ENCODE results near the gene TPI1. TPM values are rescaled to one million over a fixed set of nuclear protein-coding genes. Genes with fewer than 3 reads are reported as not detected.

Gene TPI1
- total RNA-seq, 6 donors from 2014 or later = 137 to 407 (median 309) TPM

DNA sequence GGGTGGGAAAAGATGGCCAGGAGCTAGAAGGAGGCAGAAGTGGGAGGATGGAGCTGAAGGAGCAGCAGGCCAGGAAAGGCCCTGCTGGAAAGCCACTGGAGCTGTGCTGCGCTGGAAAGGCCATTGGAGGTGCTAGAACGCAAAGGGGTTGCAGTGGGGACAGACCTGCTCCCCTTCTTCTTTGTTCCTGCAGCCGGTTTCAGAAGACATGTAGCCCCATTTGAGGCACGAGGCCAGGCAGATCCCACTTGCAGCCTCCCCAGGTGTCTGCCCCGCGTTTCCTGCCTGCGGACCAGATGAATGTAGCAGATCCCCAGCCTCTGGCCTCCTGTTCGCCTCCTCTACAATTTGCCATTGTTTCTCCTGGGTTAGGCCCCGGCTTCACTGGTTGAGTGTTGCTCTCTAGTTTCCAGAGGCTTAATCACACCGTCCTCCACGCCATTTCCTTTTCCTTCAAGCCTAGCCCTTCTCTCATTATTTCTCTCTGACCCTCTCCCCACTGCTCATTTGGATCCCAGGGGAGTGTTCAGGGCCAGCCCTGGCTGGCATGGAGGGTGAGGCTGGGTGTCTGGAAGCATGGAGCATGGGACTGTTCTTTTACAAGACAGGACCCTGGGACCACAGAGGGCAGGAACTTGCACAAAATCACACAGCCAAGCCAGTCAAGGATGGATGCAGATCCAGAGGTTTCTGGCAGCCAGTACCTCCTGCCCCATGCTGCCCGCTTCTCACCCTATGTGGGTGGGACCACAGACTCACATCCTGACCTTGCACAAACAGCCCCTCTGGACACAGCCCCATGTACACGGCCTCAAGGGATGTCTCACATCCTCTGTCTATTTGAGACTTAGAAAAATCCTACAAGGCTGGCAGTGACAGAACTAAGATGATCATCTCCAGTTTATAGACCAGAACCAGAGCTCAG, 48.0 kb upstream of the TPI1 start:
- no peak overlapping the region for H3K4me3 ChIP-seq
- no peak for ATAC-seq (ENCODE audit: low FRiP score in 2 of 2)
- TF ChIP-seq POLR2AphosphoS5 (IDR thresholded peaks at IDR 0.05) = no peak
- TF ChIP-seq POLR2A (IDR thresholded peaks at IDR 0.05) = no peak
- TF ChIP-seq, protein P1, sequence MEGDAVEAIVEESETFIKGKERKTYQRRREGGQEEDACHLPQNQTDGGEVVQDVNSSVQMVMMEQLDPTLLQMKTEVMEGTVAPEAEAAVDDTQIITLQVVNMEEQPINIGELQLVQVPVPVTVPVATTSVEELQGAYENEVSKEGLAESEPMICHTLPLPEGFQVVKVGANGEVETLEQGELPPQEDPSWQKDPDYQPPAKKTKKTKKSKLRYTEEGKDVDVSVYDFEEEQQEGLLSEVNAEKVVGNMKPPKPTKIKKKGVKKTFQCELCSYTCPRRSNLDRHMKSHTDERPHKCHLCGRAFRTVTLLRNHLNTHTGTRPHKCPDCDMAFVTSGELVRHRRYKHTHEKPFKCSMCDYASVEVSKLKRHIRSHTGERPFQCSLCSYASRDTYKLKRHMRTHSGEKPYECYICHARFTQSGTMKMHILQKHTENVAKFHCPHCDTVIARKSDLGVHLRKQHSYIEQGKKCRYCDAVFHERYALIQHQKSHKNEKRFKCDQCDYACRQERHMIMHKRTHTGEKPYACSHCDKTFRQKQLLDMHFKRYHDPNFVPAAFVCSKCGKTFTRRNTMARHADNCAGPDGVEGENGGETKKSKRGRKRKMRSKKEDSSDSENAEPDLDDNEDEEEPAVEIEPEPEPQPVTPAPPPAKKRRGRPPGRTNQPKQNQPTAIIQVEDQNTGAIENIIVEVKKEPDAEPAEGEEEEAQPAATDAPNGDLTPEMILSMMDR (IDR thresholded peaks at IDR 0.05) = no peak
- TF ChIP-seq EP300 (IDR thresholded peaks at IDR 0.05) = no peak
- H3K27ac ChIP-seq = no peak overlapping the region
- DNase-seq = no peak
- 83 to 89% methylated on average over 13 of the region's 13 CpGs for WGBS, 2 donors
- peaks cover 0 to 2% (median 0%) of the 10 kb centered on the region in 4 donors for H3K27me3 ChIP-seq
- no peaks in the 10 kb centered on the region for H3K9me3 ChIP-seq
- H3K36me3 ChIP-seq = peaks cover 0 to 10% (median 2%) of the 10 kb centered on the region in 4 donors
- peaks cover 12 to 18% (median 15%) of the 10 kb centered on the region in 4 donors for H3K4me1 ChIP-seq

DNA sequence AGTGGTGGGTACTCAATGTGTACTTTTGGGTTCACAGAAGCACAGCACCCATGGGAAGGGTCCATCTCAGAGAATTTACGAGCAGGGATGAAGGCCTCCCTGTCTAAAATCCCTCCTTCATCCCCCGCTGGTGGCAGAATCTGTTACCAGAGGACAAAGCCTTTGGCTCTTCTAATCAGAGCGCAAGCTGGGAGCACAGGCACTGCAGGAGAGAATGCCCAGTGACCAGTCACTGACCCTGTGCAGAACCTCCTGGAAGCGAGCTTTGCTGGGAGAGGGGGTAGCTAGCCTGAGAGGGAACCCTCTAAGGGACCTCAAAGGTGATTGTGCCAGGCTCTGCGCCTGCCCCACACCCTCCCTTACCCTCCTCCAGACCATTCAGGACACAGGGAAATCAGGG, 47.2 kb upstream of the TPI1 start:
- TF ChIP-seq POLR2A (IDR thresholded peaks at IDR 0.05) (no peak), EP300 (IDR thresholded peaks at IDR 0.05) (no peak), POLR2AphosphoS5 (IDR thresholded peaks at IDR 0.05) (no peak)
- TF ChIP-seq, protein P1 (IDR thresholded peaks at IDR 0.05) = no peak
- no peak for ATAC-seq (ENCODE audit: low FRiP score in 2 of 2)
- peaks cover 12 to 18% (median 16%) of the 10 kb centered on the region in 4 donors for H3K4me1 ChIP-seq
- DNase-seq = no peak
- H3K27ac ChIP-seq = peak overlapping the region in 1 of 4 donors; percentile 76
- 76 to 100% methylated on average over 3 to 5 of the region's 5 CpGs for WGBS, 2 donors
- H3K36me3 ChIP-seq = peaks cover 0 to 10% (median 2%) of the 10 kb centered on the region in 4 donors
- H3K4me3 ChIP-seq = no peak overlapping the region
- no peaks in the 10 kb centered on the region for H3K9me3 ChIP-seq
- H3K27me3 ChIP-seq = peaks cover 0 to 7% (median 0%) of the 10 kb centered on the region in 4 donors

DNA sequence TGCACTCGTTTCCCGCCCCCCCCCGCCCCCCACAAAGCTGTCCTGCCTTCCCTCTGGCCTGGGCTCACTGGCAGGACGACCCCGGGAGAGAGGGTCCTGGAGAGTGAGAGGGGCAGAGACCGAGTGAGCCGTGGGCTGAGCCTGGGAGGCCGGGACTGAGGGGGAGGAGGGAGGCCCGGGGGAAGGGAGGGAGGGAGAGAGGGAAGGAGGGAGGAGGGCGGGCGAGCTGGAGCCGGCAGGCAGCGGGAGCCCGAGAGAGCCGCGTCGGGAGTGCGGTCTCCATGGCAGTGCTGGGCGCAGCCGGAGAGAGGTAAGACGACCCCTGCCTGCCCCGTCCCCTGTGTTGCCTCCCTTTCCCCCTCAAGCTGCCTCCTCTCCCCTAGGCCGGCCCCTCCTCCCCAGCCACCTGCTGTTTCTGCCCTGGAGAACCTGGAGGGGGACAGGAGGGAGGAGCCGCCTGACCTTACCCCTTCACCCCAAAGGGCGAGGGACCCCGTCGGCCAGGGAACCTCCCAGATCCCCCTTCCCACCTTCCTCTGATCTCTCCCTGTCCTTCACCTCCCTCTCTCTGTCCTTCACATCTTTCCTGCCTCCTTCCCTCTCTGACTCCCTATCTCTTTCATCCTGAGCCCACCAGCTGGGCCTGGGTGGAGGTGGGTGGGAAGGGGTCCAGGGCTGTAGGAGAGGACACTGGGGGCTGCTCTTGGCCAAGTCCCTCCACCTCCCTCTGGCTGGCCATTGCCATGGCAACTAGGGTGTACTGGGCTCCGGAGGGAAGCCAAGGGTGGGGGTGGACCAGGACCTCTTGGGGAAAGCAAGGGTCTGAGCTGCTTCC, 45.5 kb upstream of the TPI1 start, which contains the start of gene GPR162:
Gene GPR162, plus strand, starts transcription at position 231 of the 835 bp plus-strand sequence. CDS start 2,078 bp downstream, outside the sequence.
- peaks cover 12 to 25% (median 19%) of the 10 kb centered on the region in 4 donors for H3K4me1 ChIP-seq
- H3K4me3 ChIP-seq = peak within 1 kb of the TSS in 3 of 4 donors; percentile 39 to 54 (median 43)
- H3K27ac ChIP-seq = peak within 1 kb of the TSS; percentile 3 to 82 (median 56)
- TF ChIP-seq POLR2AphosphoS5 (IDR thresholded peaks at IDR 0.05) (no peak), EP300 (IDR thresholded peaks at IDR 0.05) (no peak), POLR2A (IDR thresholded peaks at IDR 0.05) (no peak)
- TF ChIP-seq, protein P1 (IDR thresholded peaks at IDR 0.05) = no peak
- H3K27me3 ChIP-seq = peaks cover 0 to 11% (median 2%) of the 10 kb centered on the region in 4 donors
- peak in 1 of 2 donors; percentile 87 for DNase-seq
- H3K36me3 ChIP-seq = peaks cover 0 to 10% (median 2%) of the 10 kb centered on the region in 4 donors
- WGBS, 2 donors = 2 to 7% methylated on average over 5 to 22 of the region's 28 CpGs
- H3K9me3 ChIP-seq = no peaks in the 10 kb centered on the region
- peak; percentile 20 to 79 for ATAC-seq (ENCODE audit: low FRiP score in 2 of 2)

DNA sequence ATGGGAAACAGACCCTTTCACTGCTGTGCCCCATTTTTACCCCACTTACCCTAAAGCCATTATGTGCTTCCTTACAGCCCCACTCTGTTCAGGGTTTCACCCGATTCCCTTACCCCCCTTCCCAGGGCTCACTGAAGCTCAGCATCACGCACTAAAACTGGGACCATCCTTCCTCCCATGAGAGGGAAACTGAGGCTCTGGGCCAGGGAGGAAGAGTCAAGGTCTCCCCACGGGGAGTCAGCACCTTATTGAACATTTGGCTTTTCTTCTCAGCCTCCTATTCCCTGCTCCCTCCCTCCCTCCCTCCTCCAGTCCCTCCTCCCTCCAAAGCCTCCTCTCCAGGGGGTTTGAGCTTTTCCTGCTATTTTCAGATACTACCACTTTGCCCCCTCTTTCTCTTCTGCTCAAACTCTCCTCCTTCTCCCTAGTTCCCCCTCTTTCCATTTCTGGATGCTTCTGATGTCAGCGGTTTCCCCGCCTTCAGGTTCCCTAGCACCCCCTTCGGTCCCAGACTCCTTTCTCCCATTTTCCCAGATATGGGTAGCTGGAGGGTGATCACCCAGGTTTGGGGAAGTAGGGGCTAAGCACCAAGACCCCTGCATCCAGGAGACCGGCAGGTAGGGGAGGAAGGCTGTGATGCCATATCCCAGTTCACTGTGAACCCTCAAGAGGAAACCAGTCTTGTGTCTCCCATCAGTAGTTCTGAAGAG, 44.8 kb upstream of the TPI1 start:
- Histone ChIP-seq H3K27ac (peak overlapping the region in 1 of 4 donors; percentile 82), H3K4me3 (peak overlapping the region in 3 of 4 donors; percentile 39 to 54 (median 43)), H3K9me3 (no peaks in the 10 kb centered on the region), H3K36me3 (peaks cover 0 to 6% (median 2%) of the 10 kb centered on the region in 4 donors), H3K27me3 (peaks cover 0 to 11% (median 2%) of the 10 kb centered on the region in 4 donors), H3K4me1 (peaks cover 17 to 32% (median 26%) of the 10 kb centered on the region in 4 donors)
- ATAC-seq (ENCODE audit: low FRiP score in 2 of 2) (no peak), DNase-seq (no peak)
- TF ChIP-seq, protein P1 (IDR thresholded peaks at IDR 0.05) = no peak
- TF ChIP-seq POLR2A (IDR thresholded peaks at IDR 0.05) (no peak), POLR2AphosphoS5 (IDR thresholded peaks at IDR 0.05) (no peak), EP300 (IDR thresholded peaks at IDR 0.05) (no peak)
- 67 to 71% methylated on average over 7 of the region's 7 CpGs for WGBS, 2 donors
